Islet precursor cell (in vitro differentiated cells): Measurements from ENCODE around the gene PLXNA4.

ENCODE experiments used
- DNase-seq: peaks from one replicate; pipeline ENCODE4 v3.0.0-alpha.2; 2018

The PLXNA4 gene

GRCh38 chr7:132434041-132434440 is 142.2 kb downstream of the PLXNA4 start:
- no peak for DNase-seq

GRCh38 chr7:132433301-132433700 is 143.0 kb downstream of the PLXNA4 start:
- no peak for DNase-seq

- DNase-seq = no peak
These were observed 145.1 kb downstream of the PLXNA4 start for GRCh38 chr7:132430861-132431822.

- no peak for DNase-seq
These were observed 146.0 kb downstream of the PLXNA4 start for GRCh38 chr7:132430041-132430855.

- no peak for DNase-seq
These were observed 147.1 kb downstream of the PLXNA4 start for GRCh38 chr7:132429181-132429580.

DNA sequence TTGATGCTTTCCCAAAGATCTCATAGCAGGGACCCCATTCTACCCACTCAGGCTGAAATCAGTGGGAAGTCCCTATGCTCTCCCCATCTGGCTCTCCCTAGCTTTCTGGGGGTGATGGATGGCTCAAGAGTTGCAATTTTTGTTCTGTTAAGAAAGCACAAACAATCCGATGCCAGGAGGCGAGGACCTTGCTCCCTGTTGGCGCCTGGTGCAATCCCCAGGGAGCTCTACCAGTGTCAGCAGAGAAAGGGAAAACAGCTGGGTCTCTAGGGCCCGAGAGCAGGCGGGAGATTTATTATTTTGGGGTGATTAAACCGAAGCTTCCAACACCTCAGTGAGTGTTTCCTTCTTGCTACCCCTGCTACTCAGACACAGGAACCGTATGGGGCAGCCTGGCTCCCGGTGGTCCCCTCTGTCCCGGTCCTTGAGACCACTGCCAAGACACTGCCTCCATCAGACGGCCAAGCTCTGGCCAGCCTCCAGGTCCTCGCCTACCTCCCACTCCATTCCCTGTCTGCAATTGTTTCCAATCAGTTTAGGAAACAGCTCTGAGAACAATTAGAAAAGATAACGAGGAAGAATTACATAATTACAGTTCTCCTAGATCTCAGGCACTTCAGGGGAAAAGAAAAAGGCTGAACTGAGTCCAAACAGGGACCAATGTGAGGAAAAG is 147.9 kb downstream of the PLXNA4 start:
- DNase-seq = no peak

- no peak for DNase-seq
These were observed 150.3 kb downstream of the PLXNA4 start for GRCh38 chr7:132425942-132426341.

- peak; percentile 59 for DNase-seq
These were observed 151.2 kb downstream of the PLXNA4 start for GRCh38 chr7:132424821-132425724.

GRCh38 chr7:132424277-132424676 is 152.0 kb downstream of the PLXNA4 start:
- DNase-seq = peak; percentile 52

- DNase-seq = no peak
These were observed 152.6 kb downstream of the PLXNA4 start for GRCh38 chr7:132423594-132424200.

- peak; percentile 60 for DNase-seq
These were observed 153.7 kb downstream of the PLXNA4 start for GRCh38 chr7:132422502-132423111.

DNA sequence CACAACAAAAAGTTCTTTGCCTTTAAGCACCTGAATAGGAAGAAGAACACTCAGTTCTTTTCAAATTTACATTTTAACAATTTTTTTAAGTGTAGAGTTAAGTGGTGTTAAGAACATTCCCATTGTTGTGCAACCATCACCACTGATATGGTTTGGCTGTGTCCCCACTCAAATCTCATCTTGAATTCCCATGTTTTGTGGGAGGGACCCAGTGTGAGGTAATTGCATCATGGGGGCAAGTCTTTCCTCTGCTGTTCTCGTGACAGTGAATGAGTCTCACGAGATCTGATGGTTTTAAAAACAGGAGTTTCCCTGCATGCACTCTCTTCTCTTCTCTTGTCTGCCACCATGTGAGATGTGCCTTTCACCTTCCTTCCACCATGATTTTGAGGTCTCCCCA is 155.7 kb downstream of the PLXNA4 start:
- no peak for DNase-seq

- no peak for DNase-seq
These were observed 156.7 kb downstream of the PLXNA4 start for GRCh38 chr7:132419542-132419941.

- no peak for DNase-seq
These were observed 157.4 kb downstream of the PLXNA4 start for GRCh38 chr7:132418840-132419239.

- DNase-seq = no peak
These were observed 159.0 kb downstream of the PLXNA4 start for GRCh38 chr7:132417103-132417906.

GRCh38 chr7:132416395-132416794 is 159.9 kb downstream of the PLXNA4 start:
- no peak for DNase-seq

GRCh38 chr7:132415259-132415658 is 161.0 kb downstream of the PLXNA4 start:
- DNase-seq = no peak

DNA sequence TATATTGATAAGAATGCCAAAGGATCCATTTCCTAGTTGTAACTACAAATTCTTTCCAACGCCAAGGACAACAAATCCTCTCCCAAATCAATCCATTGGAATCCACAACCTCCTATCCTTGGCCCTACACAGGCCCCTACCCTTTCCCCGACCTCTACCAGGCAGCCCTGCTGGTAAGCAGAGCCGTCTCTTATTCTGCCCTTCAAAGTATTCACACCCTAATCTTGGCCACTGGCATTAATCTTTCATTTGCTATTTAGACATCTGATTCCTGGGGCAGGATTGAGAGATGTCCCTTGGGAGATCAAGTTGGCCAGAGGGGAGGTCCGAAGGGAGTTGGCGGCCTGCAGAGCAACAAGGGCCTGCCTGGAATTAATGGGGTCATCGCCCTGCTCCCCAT is 161.4 kb downstream of the PLXNA4 start:
- DNase-seq = no peak

- no peak for DNase-seq
These were observed 163.8 kb downstream of the PLXNA4 start for GRCh38 chr7:132412435-132412834.

GRCh38 chr7:132410861-132411541 is 165.3 kb downstream of the PLXNA4 start:
- DNase-seq = no peak
